ENCODE data around the gene IPPK.

DNA sequence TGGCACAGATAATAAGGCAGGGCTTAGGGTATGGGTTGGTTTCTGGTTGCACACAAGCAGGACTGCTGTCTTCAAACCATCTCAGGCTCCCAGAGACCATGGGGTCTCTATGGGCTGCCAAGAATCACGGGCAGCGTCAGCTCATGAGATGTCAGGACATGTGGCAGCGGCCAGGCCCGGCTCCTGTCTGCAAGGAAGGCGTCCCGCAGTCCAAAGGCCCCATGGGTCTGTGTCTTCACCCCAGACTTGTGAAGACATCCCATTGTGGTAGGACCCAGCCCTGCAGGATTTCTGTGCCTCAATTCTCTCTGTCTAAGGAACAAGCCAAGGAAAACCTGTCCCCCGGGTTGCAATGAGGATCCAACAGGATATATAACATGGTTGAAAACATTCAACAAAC is 32.6 kb downstream of the IPPK start:
- TF ChIP-seq GATA3 (IDR thresholded peaks at IDR 0.05; ENCODE audit: low read depth, low read length) (no peak), GATA2 (IDR thresholded peaks at IDR 0.05; ENCODE audit: low read depth, low read length) (no peak)
